ENCODE data around the gene PLXNA4. TPM values are rescaled to one million over a fixed set of nuclear protein-coding genes. Genes with fewer than 3 reads are reported as not detected.

Gene PLXNA4
- total RNA-seq, 1 donor from 2014 or later, result 13.6 TPM

DNA sequence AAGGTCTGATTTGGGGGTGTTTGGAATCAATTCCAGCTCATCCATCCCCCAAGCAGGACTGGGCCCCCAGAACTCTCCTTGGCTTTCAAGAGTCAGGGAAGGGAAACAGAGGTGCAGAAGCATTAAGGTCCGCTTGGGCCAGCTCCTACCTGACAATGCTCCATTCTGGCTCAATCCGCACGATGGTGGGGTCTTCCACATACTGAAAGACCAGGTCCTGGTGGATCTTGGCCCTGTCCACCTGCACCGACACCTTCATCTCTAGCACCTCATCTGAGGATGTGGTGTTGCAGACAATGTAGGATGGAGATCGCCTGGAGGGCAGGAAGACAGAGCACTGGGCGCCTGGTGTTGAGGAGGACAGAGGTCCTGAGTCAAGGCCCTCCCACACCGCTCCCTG, 391.1 kb downstream of the PLXNA4 start:
- H3K27ac Mint-ChIP-seq, result no peak overlapping the region

DNA sequence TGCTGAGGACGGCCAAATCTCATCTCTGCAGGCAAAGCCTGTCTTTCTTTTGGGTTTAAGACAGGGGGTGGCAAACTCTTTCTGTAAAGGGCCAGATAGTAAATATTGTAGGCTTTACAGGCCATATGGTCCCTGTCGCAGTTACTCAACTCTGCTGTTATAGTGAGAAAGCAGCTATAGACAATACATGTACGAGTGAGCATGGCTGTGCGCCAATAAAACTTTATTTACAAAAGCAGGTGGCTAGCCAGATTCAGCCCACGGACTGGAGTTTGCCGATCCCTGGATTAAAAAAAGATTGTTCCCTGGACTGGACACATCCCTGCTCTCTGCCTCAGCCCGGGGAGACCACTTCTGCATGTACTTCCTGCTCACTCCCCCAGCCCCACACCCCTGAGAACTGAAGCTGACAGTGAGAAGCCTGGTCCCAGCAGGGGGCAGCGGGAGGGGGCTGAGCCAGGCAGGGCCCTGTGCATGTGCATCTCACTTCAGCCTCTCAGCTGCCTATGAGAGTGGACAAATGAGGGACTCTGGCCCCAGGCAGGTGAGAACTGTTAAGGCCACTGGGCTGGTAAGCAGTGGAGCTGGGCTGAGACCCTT, 392.4 kb downstream of the PLXNA4 start:
- Mint-ChIP-seq H3K4me1 (ENCODE audit: unreplicated experiment) (no peaks in the 10 kb centered on the region), H3K9me3 (peaks cover 8% of the 10 kb centered on the region), H3K4me3 (no peak overlapping the region), H3K36me3 (peaks cover 7% of the 10 kb centered on the region), H3K27ac (no peak overlapping the region), H3K27me3 (no peaks in the 10 kb centered on the region)
- TF ChIP-seq CTCF (conservative IDR thresholded peaks at IDR 0.05), result no peak
- no peak for DNase-seq (ENCODE audit: extremely low spot score, unreplicated experiment)

More for the DNA sequence above, 391.1 kb downstream of the PLXNA4 start:
- Mint-ChIP-seq H3K36me3 (peaks cover 7% of the 10 kb centered on the region), H3K27me3 (no peaks in the 10 kb centered on the region), H3K4me3 (no peak overlapping the region), H3K4me1 (ENCODE audit: unreplicated experiment) (no peaks in the 10 kb centered on the region), H3K9me3 (peaks cover 8% of the 10 kb centered on the region)
- no peak for DNase-seq (ENCODE audit: extremely low spot score, unreplicated experiment)
- TF ChIP-seq CTCF (conservative IDR thresholded peaks at IDR 0.05), result no peak

- Mint-ChIP-seq H3K27ac (no peak overlapping the region), H3K4me1 (ENCODE audit: unreplicated experiment) (no peaks in the 10 kb centered on the region), H3K27me3 (no peaks in the 10 kb centered on the region), H3K9me3 (peaks cover 8% of the 10 kb centered on the region), H3K4me3 (no peak overlapping the region), H3K36me3 (peaks cover 7% of the 10 kb centered on the region)
- DNase-seq (ENCODE audit: extremely low spot score, unreplicated experiment), result no peak
- no peak for TF ChIP-seq CTCF (conservative IDR thresholded peaks at IDR 0.05)
Observed at GRCh38 chr7:132182992-132183391, 393.3 kb downstream of the PLXNA4 start.

- peaks cover 5% of the 10 kb centered on the region for H3K9me3 Mint-ChIP-seq
- H3K27me3 Mint-ChIP-seq, result no peaks in the 10 kb centered on the region
- TF ChIP-seq CTCF (conservative IDR thresholded peaks at IDR 0.05), result no peak
- DNase-seq (ENCODE audit: extremely low spot score, unreplicated experiment), result no peak
- no peak overlapping the region for H3K4me3 Mint-ChIP-seq
- H3K36me3 Mint-ChIP-seq, result peaks cover 5% of the 10 kb centered on the region
- no peak overlapping the region for H3K27ac Mint-ChIP-seq
- no peaks in the 10 kb centered on the region for H3K4me1 Mint-ChIP-seq (ENCODE audit: unreplicated experiment)
Observed at GRCh38 chr7:132181946-132182685, 394.2 kb downstream of the PLXNA4 start.

DNA sequence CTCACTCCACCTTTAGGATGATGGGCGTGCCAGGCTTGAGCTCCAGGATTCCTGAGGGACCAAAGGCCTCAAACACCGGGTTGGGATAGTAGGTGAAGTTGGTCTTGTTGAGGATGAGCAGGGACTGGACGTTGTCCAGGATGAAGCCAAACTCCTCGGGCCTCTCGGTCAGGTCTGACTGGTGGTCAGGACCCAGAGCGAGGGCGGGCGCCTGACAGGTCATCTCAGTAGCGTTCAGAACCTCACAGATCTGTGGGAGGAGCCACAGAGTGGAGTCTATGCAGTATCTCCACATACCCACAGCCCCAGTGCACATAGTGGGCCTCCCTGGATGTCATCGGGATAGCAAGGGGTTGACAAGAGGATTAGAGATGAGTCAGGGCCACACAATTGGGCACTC, 394.9 kb downstream of the PLXNA4 start:
- Mint-ChIP-seq H3K4me3 (no peak overlapping the region), H3K27ac (no peak overlapping the region), H3K27me3 (no peaks in the 10 kb centered on the region), H3K9me3 (no peaks in the 10 kb centered on the region), H3K36me3 (no peaks in the 10 kb centered on the region), H3K4me1 (ENCODE audit: unreplicated experiment) (no peaks in the 10 kb centered on the region)
- no peak for DNase-seq (ENCODE audit: extremely low spot score, unreplicated experiment)
- no peak for TF ChIP-seq CTCF (conservative IDR thresholded peaks at IDR 0.05)

Data from type B pancreatic cell (in vitro differentiated cells).